Mononuclear cell (primary cell): ENCODE results near the gene DENND5B. TPM values are rescaled to one million over a fixed set of nuclear protein-coding genes. Genes with fewer than 3 reads are reported as not detected.
"Not testable (repeated sequence)": the region's sequence is repeated elsewhere in the genome, so short reads cannot be mapped to it uniquely, and the experiment has no call there.

ENCODE experiments used
- H3K27me3 ChIP-seq: 2 replicates; pipeline ENCODE4 v1.6.0; 2011; ENCODE audit warnings: low read length, control low read depth; ENCODE audit not compliant: insufficient read depth
- H3K4me1 ChIP-seq: 2 replicates; pipeline ENCODE4 v1.5.1; 2011; ENCODE audit warnings: mild to moderate bottlenecking, low read length, control low read depth; ENCODE audit not compliant: insufficient read depth
- H3K4me3 ChIP-seq: 2 replicates; pipeline ENCODE4 v1.5.1; 2011; ENCODE audit warnings: mild to moderate bottlenecking, low read length, moderate library complexity
- H3K9me3 ChIP-seq: 2 replicates; pipeline ENCODE4 v1.5.1; 2011; ENCODE audit warnings: low read depth, mild to moderate bottlenecking, control low read depth, low read length
- total RNA-seq: library from RNA; depleted of rRNA; stranded (reverse); fragments of >200 nt; gene quantifications from one replicate; pipeline ENCODE4 v1.2.3, GENCODE V29; 2012

The DENND5B gene
- total RNA-seq, 1 donor = 4.0 TPM

DNA sequence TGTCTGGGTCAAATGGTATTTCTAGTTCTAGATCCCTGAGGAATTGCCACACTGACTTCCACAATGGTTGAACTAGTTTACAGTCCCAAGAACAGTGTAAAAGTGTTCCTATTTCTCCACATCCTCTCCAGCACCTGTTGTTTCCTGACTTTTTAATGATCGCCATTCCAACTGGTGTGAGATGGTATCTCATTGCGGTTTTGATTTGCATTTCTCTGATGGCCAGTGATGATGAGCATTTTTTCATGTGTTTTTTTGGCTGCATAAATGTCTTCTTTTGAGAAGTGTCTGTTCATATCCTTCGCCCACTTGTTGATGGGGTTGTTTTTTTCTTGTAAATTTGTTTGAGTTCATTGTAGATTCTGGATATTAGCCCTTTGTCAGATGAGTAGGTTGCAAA lies 40.3 kb downstream of the DENND5B start:
- not testable (repeated sequence) for H3K27me3 ChIP-seq, H3K9me3 ChIP-seq, H3K4me1 ChIP-seq, H3K4me3 ChIP-seq

DNA sequence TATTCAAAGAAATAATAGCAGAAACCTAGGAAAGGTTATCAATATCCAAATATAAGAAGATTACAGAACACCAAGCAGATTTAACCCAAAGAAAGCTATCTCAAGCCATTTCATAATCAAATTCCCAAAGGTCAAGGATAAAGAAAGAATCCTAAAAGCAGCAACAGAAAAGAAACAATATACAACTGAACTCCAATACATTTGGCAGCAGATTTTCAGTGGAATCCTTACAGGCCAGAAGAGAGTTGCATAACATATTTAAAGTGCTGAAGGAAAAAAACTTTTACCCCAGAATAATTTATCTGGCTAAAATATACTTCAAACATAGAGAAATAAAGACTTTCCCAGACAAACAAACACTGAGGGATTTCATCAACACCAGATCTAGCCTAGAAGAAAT lies 54.3 kb downstream of the DENND5B start:
- no peak overlapping the region for H3K4me3 ChIP-seq
- no peaks in the 10 kb centered on the region for H3K27me3 ChIP-seq
- no peaks in the 10 kb centered on the region for H3K4me1 ChIP-seq

DNA sequence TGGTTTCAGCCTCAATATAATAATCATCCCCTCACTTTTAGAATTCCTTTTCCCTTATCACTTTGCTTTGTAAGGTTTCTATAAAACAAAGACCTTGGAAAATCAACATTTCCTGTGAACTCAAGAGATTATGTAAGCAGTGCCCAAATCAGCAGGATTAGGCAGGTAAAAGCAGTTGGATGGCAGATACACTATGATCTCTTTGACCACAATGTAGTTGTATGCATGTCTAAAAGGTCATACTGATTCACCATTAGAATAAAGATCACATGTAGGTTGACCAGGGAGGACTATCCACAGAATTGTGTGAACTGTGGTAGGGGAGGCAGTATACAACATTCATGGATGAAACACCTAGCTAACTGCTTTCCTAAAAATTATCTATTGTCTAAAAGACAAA lies 57.5 kb downstream of the DENND5B start:
- H3K4me1 ChIP-seq = no peaks in the 10 kb centered on the region
- peaks cover 4% of the 10 kb centered on the region for H3K9me3 ChIP-seq
- no peaks in the 10 kb centered on the region for H3K27me3 ChIP-seq
- no peak overlapping the region for H3K4me3 ChIP-seq

More for the DNA sequence above, 54.3 kb downstream of the DENND5B start:
- peaks cover 4% of the 10 kb centered on the region for H3K9me3 ChIP-seq

DNA sequence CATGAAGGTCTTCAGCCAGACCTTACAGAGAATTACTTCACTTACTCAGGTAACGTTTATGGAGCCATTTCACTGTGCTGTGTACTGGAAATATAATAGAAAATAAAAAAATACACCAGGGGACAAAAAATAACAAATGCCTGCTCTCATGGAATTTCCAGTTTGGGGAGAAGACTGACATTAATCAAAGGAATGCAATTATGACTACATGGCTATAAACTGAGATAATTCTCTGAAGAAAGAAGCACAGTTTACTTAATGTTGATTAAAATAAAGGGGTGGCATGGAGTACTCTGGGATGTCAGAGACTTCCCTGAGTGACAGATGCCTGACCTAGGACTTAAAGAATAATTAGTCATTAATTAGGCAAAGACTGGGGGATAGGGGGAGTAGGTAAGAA lies 59.0 kb downstream of the DENND5B start:
- Histone ChIP-seq H3K4me3 (no peak overlapping the region), H3K27me3 (no peaks in the 10 kb centered on the region), H3K9me3 (no peaks in the 10 kb centered on the region), H3K4me1 (no peaks in the 10 kb centered on the region)

DNA sequence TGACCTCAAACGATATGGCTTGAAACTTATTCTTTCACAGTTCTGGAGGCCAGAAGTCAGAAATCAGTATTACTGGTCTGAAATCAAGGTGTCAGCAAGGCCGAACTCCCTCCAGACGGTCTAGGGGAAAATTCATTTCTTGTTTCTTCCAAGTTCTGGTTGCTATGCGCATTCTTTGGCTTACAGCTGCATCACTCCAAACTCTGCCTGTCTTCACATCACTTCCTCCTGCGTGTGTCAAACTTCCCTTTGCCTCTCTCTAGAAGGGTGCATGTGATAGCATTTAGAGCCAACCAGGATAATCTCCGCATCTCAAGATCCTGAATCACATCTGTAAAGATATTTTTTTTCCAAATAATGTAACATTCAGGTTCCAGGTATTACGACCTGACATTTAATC lies 62.8 kb downstream of the DENND5B start:
- Histone ChIP-seq H3K4me3 (no peak overlapping the region), H3K9me3 (no peaks in the 10 kb centered on the region), H3K4me1 (peaks cover 6% of the 10 kb centered on the region), H3K27me3 (no peaks in the 10 kb centered on the region)

DNA sequence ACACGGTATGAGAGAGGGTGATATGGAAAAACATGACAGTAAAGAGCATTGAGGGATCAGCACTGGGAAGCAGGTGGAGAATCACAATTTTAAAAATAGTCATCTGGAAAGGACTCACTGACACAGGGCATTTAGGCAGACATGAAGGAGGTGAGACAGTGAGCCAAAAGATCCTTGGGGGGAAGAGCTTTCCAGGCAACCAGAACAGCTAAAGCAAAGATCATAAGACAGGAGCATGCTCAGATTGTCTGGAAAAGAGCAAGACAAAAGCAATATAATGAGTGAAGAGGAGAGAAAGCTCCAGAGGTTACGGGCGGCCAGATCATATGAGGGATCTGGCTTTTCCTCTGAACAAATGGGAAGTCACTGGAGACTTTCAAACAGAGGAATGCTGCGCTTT lies 63.9 kb downstream of the DENND5B start:
- Histone ChIP-seq H3K4me1 (peaks cover 6% of the 10 kb centered on the region), H3K27me3 (no peaks in the 10 kb centered on the region), H3K4me3 (no peak overlapping the region), H3K9me3 (no peaks in the 10 kb centered on the region)

DNA sequence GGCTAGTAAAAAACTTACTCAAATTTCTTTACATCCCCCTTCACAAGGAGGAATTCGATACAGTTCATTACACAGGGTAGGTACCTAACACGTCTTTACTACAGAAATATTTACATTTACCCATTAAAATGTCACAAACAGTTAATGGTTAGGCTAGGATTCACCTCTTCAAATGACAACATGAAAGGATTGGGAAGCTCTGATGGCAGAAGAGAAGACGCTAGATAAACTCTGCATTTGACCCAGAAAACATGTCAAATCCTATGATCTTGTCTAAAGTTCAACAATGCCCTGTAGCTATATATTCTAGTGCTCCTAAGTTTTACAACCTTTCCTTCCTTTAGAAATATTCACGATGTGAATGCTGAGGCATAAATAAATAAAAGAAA lies 64.8 kb downstream of the DENND5B start:
- no peak overlapping the region for H3K4me3 ChIP-seq
- no peaks in the 10 kb centered on the region for H3K27me3 ChIP-seq
- H3K9me3 ChIP-seq = no peaks in the 10 kb centered on the region
- H3K4me1 ChIP-seq = peaks cover 6% of the 10 kb centered on the region

DNA sequence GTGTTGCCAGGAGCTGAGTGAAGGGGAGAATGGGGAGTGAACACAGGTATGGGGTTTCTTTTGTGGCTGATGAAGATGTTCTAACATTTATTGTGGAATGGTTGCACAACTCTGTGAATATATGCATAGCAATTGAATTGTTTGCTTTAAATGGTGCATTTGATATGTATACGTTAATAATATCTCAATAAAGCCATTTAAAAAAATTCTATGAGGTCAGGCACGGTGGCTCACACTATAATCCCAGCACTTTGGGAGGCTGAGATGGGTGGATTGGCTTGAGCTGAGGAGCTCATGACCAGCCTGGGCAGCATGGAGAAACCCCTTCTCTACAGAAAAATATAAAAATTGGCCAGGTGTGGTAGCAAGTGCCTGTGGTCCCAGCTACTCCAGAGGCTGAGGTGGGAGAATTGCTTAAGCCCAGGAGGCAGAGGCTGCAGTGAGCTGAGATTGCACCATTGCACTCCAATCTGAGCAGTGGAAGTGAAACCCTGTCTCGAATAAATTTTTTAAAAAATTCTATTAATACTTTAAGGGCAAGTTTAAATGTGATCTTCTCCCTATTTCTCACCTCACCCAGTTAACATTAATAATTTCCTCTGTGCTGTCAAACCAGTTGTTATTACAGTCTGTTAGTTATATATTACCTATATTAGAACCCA lies 65.3 kb downstream of the DENND5B start:
- Histone ChIP-seq H3K4me3 (no peak overlapping the region), H3K4me1 (peaks cover 6% of the 10 kb centered on the region), H3K27me3 (no peaks in the 10 kb centered on the region), H3K9me3 (no peaks in the 10 kb centered on the region)

DNA sequence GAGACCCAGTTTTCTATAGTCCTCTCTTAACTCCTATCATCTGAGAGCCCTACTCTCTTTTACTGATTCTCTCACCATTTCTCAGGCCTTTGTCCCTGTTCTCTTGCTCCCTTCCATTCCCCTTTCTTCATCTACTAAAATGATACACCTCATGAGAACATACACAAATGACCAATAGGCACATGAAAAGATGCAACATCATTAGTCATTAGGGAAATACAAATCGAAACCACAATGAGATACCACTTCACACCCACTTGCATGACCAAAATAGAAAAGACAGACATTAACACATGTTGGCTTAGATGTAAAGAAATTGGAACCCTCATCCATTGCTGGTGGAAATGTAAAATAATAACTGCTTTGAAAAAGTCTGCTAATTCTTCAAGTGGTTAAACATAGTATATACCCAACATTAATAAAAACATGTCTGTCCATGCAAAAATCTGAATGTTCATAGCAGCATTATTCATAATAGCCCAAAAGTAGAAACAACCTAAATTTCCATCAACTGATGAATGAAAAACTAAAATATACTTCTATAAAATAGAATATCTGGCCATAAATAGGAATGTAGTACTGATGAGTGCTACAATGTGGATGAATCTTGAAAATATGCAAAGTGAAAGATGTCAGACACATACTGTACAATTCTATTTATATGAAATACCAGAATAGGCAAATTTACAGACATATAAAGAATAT lies 66.0 kb downstream of the DENND5B start:
- H3K27me3 ChIP-seq = no peaks in the 10 kb centered on the region
- H3K4me1 ChIP-seq = peaks cover 6% of the 10 kb centered on the region
- H3K9me3 ChIP-seq = no peaks in the 10 kb centered on the region
- no peak overlapping the region for H3K4me3 ChIP-seq

DNA sequence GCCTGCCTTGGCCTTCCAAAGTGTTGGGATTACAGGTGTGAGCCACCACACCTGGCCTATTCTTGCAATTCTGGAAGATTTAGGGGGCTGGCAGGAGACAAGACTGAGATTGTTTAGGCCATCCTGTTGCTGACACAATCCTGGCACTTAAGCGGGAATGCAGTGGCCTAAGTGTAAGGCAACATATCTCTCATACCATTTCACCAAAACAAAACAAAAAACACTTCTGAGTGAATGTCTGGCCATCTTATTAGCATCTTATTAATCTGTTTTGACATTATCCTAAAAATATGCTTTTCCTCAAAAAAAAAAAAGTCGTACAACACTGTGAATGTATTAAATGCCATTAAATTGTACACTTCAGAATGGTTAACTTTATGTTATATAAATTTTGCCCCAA lies 67.6 kb downstream of the DENND5B start:
- Histone ChIP-seq H3K27me3 (no peaks in the 10 kb centered on the region), H3K9me3 (no peaks in the 10 kb centered on the region), H3K4me3 (no peak overlapping the region), H3K4me1 (peaks cover 6% of the 10 kb centered on the region)

DNA sequence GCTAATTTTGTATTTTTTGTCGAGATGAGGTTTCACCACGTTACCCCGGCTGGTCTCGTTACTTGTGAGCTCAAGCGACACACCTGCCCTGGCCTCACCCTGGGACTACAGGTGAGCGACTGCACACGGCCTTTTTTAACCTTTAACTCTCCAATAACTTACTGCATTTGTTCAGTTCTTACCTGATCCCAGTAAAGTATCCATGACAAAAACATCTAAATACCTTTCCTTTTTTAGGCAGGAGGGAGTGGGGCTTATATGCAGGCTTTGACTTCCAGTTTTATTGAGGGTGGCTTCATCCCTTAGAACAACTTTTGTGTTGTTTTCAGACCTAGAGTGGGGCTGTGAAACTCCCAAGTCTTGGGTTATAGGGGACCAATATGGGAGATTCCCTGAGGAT lies 68.3 kb downstream of the DENND5B start:
- Histone ChIP-seq H3K4me1 (peaks cover 6% of the 10 kb centered on the region), H3K4me3 (no peak overlapping the region), H3K9me3 (no peaks in the 10 kb centered on the region), H3K27me3 (no peaks in the 10 kb centered on the region)

DNA sequence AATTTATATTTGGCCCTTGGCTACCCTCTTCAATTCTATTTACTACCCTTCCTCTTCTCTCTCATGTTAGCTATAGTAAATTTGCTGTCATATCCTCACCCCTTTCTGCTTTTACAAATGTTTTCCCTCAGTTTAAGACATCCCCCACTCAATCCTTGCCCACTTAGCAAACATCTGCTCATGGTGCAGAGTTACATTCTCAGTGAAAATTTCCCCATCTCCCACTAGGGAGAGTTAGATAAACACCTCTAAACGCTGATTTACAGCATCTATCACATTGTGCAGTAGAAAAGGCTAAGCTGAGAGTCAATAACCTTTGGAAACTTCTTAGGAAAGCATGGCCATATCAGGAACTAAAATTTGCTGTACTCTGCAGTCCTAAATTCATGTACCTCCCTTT lies 69.0 kb downstream of the DENND5B start:
- no peaks in the 10 kb centered on the region for H3K9me3 ChIP-seq
- no peaks in the 10 kb centered on the region for H3K27me3 ChIP-seq
- no peak overlapping the region for H3K4me3 ChIP-seq
- H3K4me1 ChIP-seq = peaks cover 6% of the 10 kb centered on the region

DNA sequence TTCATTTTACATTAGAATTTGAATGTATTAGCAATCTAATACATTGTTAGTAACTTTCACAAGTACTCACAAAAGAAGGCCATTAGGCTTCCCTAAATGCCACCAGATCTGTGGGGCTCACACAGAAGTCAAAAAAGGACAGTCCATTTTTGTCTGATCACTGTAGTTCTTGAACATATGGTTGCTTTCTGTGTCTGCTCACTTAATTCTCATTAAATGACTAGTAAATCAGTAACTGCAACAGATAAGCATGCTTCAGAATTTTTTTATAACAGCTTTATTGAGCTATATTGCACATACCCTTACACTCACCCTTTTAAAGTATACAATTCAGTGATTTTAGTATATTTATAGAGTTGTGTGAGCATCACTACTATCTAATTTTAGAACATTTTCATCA lies 71.4 kb downstream of the DENND5B start:
- Histone ChIP-seq H3K4me3 (no peak overlapping the region), H3K9me3 (no peaks in the 10 kb centered on the region), H3K4me1 (no peaks in the 10 kb centered on the region), H3K27me3 (no peaks in the 10 kb centered on the region)

DNA sequence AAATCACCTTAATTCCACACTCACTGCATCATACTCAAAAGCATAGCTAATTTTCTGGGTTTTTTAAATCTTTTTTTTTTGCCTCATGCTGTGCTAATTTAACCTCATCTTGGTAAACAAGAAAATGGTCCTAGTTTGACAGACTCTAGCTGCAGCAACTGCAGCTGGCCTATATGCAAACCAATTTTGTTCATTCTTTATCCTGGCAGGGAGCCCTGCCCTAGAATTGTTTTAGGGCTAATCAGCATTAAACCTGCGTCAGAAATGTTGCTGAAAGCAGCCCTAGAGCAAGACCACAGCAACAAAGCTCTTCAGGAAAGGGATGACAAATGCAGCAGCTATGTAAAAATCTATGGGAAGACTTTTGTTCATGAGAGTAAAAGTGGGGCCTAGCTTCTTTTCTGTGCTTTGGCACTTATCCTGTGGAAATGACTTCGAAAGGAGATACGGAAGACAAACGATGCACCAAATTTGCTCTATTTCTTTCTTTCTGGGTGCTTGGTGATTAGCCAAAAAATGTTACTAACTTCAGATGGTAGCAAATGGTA lies 72.2 kb downstream of the DENND5B start:
- peaks cover 1% of the 10 kb centered on the region for H3K27me3 ChIP-seq
- H3K4me1 ChIP-seq = no peaks in the 10 kb centered on the region
- H3K9me3 ChIP-seq = no peaks in the 10 kb centered on the region
- H3K4me3 ChIP-seq = no peak overlapping the region

DNA sequence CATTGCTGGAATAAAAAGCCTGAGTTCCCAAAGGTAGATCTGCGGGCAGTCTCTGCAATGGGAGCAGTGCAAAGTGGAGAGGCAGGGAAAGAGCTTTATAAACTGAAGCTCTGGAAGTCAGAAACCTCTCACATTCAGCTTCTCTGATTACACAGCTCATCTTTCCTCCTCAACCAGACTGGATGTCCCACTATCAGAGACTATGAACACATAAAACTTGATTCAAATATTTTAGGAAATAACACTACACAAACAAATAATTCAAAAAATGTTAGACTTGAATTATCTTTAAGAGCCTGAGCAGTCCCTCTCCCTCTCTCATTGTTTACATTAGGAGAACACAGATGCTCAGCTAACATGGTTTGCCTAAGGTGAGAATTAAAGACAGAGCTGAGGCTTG lies 72.9 kb downstream of the DENND5B start:
- Histone ChIP-seq H3K9me3 (no peaks in the 10 kb centered on the region), H3K4me1 (no peaks in the 10 kb centered on the region), H3K27me3 (peaks cover 2% of the 10 kb centered on the region), H3K4me3 (no peak overlapping the region)

DNA sequence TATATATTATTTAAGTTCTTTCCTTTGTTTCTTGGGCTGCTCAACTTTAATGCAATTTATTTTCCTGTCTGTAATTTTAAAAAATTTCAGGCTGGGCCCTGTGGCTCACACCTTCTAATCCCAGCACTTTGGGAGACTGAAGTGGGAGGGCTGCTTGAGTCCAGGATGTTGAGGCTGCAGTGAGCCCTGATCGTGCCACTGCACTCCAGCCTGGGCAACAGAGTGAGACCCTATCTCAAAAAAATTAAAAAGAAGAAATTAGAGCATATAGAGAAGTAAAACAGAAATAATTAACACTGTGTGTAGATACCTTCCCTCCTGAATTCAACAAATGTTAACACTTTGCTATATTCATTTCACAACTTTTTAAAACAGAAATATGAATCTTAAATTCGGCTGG lies 74.2 kb downstream of the DENND5B start:
- Histone ChIP-seq H3K27me3 (peaks cover 2% of the 10 kb centered on the region), H3K4me3 (no peak overlapping the region), H3K4me1 (no peaks in the 10 kb centered on the region), H3K9me3 (no peaks in the 10 kb centered on the region)
